22Rv1 (cell line): ENCODE data around the gene RAC2.

Experiments used
- ZFX ChIP-seq: fragments of 450-650 bp; IDR thresholded peaks from 2 replicates; pipeline ENCODE4 v1.6.1; 2017; ENCODE audit warnings: antibody characterized with exemption, borderline replicate concordance
- TF ChIP-seq, protein P1 (sequence below): fragments of 450-650 bp; IDR thresholded peaks from 2 replicates; pipeline ENCODE4 v1.5.1; 2017; ENCODE audit warnings: mild to moderate bottlenecking

DNA sequence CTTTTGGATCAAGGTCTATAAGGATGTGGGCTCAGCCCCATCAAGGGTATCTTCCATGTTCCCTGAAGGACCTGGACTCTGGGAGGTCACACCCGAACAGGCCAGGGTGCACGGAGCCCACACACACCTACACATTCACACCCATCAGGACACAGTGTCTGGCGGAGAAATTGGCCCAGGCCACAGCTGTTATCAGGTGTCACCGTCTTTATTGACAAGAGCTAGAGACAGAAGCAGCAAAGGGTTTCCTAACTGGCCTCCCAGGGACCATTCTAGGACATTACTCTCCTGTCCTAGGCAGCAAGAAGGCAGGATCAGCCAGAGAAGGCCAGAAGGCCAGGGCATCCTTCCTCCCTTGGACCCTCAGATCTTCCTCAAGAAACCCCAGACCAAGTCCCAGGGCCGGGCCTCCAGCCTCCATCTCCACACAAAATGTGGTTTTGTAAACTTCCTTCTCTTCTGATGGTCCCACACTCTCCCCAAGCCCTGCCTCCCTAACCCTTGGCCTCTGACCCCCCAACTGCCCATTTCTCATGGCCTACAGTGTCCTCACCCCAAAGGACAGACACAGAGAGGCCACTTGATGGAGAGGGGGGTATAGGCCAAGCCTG lies 39.9 kb downstream of the RAC2 start:
- TF ChIP-seq, protein P1, sequence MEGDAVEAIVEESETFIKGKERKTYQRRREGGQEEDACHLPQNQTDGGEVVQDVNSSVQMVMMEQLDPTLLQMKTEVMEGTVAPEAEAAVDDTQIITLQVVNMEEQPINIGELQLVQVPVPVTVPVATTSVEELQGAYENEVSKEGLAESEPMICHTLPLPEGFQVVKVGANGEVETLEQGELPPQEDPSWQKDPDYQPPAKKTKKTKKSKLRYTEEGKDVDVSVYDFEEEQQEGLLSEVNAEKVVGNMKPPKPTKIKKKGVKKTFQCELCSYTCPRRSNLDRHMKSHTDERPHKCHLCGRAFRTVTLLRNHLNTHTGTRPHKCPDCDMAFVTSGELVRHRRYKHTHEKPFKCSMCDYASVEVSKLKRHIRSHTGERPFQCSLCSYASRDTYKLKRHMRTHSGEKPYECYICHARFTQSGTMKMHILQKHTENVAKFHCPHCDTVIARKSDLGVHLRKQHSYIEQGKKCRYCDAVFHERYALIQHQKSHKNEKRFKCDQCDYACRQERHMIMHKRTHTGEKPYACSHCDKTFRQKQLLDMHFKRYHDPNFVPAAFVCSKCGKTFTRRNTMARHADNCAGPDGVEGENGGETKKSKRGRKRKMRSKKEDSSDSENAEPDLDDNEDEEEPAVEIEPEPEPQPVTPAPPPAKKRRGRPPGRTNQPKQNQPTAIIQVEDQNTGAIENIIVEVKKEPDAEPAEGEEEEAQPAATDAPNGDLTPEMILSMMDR, result no peak
- TF ChIP-seq ZFX, result no peak
